Activated T-cell treated with anti-CD3 and anti-CD28 coated beads, Interleukin-2, amount 50 U/mL, for 1 hour (primary cell): ENCODE results near the gene SHANK3.
A peak's percentile ranks its signal among the peaks of the same experiment; 100 is the strongest.
"Not testable (repeated sequence)": the region's sequence is repeated elsewhere in the genome, so short reads cannot be mapped to it uniquely, and the experiment has no call there.

Source experiments
- DNase-seq: peaks from one replicate; pipeline ENCODE4 v3.0.0-alpha.2; 2020

The SHANK3 gene

GRCh38 chr22:50654664-50655063, 18.0 kb upstream of the SHANK3 start:
- not testable (repeated sequence) for DNase-seq

- DNase-seq, result no peak
These were observed 16.2 kb upstream of the SHANK3 start for GRCh38 chr22:50656122-50657070.

GRCh38 chr22:50657925-50658324, 14.7 kb upstream of the SHANK3 start:
- no peak for DNase-seq

GRCh38 chr22:50659711-50660110, 12.9 kb upstream of the SHANK3 start:
- DNase-seq, result not testable (repeated sequence)

- no peak for DNase-seq
These were observed 12.3 kb upstream of the SHANK3 start for GRCh38 chr22:50660306-50660705.

GRCh38 chr22:50665212-50665611, 7.4 kb upstream of the SHANK3 start:
- no peak for DNase-seq

- DNase-seq, result no peak
These were observed 6.9 kb upstream of the SHANK3 start for GRCh38 chr22:50665738-50666137.

- DNase-seq, result no peak
These were observed 2.1 kb upstream of the SHANK3 start for GRCh38 chr22:50670513-50670912.

- DNase-seq, result no peak
These were observed 1.6 kb upstream of the SHANK3 start for GRCh38 chr22:50670914-50671538.

GRCh38 chr22:50671641-50672040, 982 bp upstream of the SHANK3 start:
- no peak for DNase-seq

GRCh38 chr22:50672041-50672440, 582 bp upstream of the SHANK3 start:
- DNase-seq, result no peak

- DNase-seq, result peak; percentile 49
These were observed 857 bp downstream of the SHANK3 start for GRCh38 chr22:50673231-50674129.

GRCh38 chr22:50674130-50674500, 1.5 kb downstream of the SHANK3 start:
- DNase-seq, result no peak

GRCh38 chr22:50674606-50675552, 2.3 kb downstream of the SHANK3 start:
- peak; percentile 34 for DNase-seq

GRCh38 chr22:50675553-50676179, 3.0 kb downstream of the SHANK3 start:
- no peak for DNase-seq

- DNase-seq, result no peak
These were observed 3.6 kb downstream of the SHANK3 start for GRCh38 chr22:50676180-50676636.

- DNase-seq, result peak; percentile 13
These were observed 4.3 kb downstream of the SHANK3 start for GRCh38 chr22:50676661-50677492.

GRCh38 chr22:50677493-50678217, 5.0 kb downstream of the SHANK3 start:
- peak; percentile 13 for DNase-seq

- DNase-seq, result peak; percentile 8
These were observed 5.6 kb downstream of the SHANK3 start for GRCh38 chr22:50678218-50678650.
